HAP-1 (cell line): Measurements from ENCODE around the gene HDGF.
A peak's percentile ranks its signal among the peaks of the same experiment; 100 is the strongest.

ENCODE experiments used
- DNase-seq, 2 experiments: peaks; one replicate each; pipeline ENCODE4 v3.0.0-alpha.2; 2016 to 2020; ENCODE audit warnings: low spot score in 2 of 2
- H3K27me3 ChIP-seq: fragments of 250-450 bp; sonication (Bioruptor Pico); 2 replicates; pipeline ENCODE4 v1.5.1; 2020; ENCODE audit warnings: low read depth, mild to moderate bottlenecking, moderate library complexity
- H3K36me3 ChIP-seq: fragments of 250-450 bp; sonication (Bioruptor Pico); replicated peaks from 2 replicates; pipeline ENCODE4 v1.5.1; 2020; ENCODE audit warnings: mild to moderate bottlenecking
- H3K4me1 ChIP-seq: fragments of 250-450 bp; sonication (Bioruptor Pico); 2 replicates; pipeline ENCODE4 v1.5.1; 2020; ENCODE audit warnings: mild to moderate bottlenecking
- H3K4me3 ChIP-seq: fragments of 250-450 bp; sonication (Bioruptor Pico); 2 replicates; pipeline ENCODE4 v1.5.1; 2020; ENCODE audit warnings: mild to moderate bottlenecking, moderate library complexity
- H3K9me3 ChIP-seq: fragments of 250-450 bp; sonication (Bioruptor Pico); 2 replicates; pipeline ENCODE4 v1.5.1; 2020; ENCODE audit warnings: mild to moderate bottlenecking, moderate library complexity
- in situ Hi-C: fragments of 300-500 bp; cut with MboI; formaldehyde crosslinking; loops from 3 replicates; pipeline ENCODE4 v1.14.3; 2020; ENCODE audit warnings: low sequenced_read_pairs, inconsistent platforms, mixed read lengths

The HDGF gene

GRCh38 chr1:156700736-156701531, 50.5 kb downstream of the HDGF start:
- H3K27me3 ChIP-seq, result no peaks in the 10 kb centered on the region
- no peak for DNase-seq
- no peak overlapping the region for H3K4me3 ChIP-seq
- no peaks in the 10 kb centered on the region; the same call in none of the 2 replicates for H3K36me3 ChIP-seq
- H3K4me1 ChIP-seq, result peaks cover 6% of the 10 kb centered on the region
- in situ Hi-C loops, result no loop called here
- H3K9me3 ChIP-seq, result no peaks in the 10 kb centered on the region

- peaks cover under 1% of the 10 kb centered on the region for H3K4me1 ChIP-seq
- no peaks in the 10 kb centered on the region; the same call in none of the 2 replicates for H3K36me3 ChIP-seq
- H3K4me3 ChIP-seq, result no peak overlapping the region
- no peaks in the 10 kb centered on the region for H3K27me3 ChIP-seq
- in situ Hi-C loops, result no loop called here
- no peak for DNase-seq
- no peaks in the 10 kb centered on the region for H3K9me3 ChIP-seq
Measured at GRCh38 chr1:156698995-156699394, 52.5 kb downstream of the HDGF start.

GRCh38 chr1:156697481-156697880, 54.0 kb downstream of the HDGF start:
- H3K4me1 ChIP-seq, result peaks cover 15% of the 10 kb centered on the region
- in situ Hi-C loops, result no loop called here
- DNase-seq, result no peak
- no peaks in the 10 kb centered on the region; the same call in none of the 2 replicates for H3K36me3 ChIP-seq
- H3K27me3 ChIP-seq, result no peaks in the 10 kb centered on the region
- no peaks in the 10 kb centered on the region for H3K9me3 ChIP-seq
- H3K4me3 ChIP-seq, result no peak overlapping the region

- in situ Hi-C loops, result no loop called here
- Histone ChIP-seq H3K36me3 (no peaks in the 10 kb centered on the region; the same call in none of the 2 replicates), H3K4me3 (no peak overlapping the region), H3K4me1 (peaks cover 17% of the 10 kb centered on the region), H3K27me3 (no peaks in the 10 kb centered on the region), H3K9me3 (no peaks in the 10 kb centered on the region)
- no peak for DNase-seq
Measured at GRCh38 chr1:156696755-156697154, 54.7 kb downstream of the HDGF start.

GRCh38 chr1:156694690-156694962, 56.8 kb downstream of the HDGF start:
- in situ Hi-C loops, result no loop called here

GRCh38 chr1:156693848-156694689, 57.4 kb downstream of the HDGF start:
- H3K36me3 ChIP-seq, result no peaks in the 10 kb centered on the region
- in situ Hi-C loops, result no loop called here
- H3K9me3 ChIP-seq, result no peaks in the 10 kb centered on the region
- peak in 1 of 2 experiments; percentile 1 for DNase-seq
- H3K4me3 ChIP-seq, result no peak overlapping the region
- H3K27me3 ChIP-seq, result no peaks in the 10 kb centered on the region
- peaks cover 25% of the 10 kb centered on the region for H3K4me1 ChIP-seq

More at GRCh38 chr1:156694690-156694962, 56.8 kb downstream of the HDGF start:
- H3K36me3 ChIP-seq, result no peaks in the 10 kb centered on the region; the same call in 1 of the 2 replicates
- no peaks in the 10 kb centered on the region for H3K9me3 ChIP-seq
- H3K4me3 ChIP-seq, result no peak overlapping the region
- no peaks in the 10 kb centered on the region for H3K27me3 ChIP-seq
- H3K4me1 ChIP-seq, result peaks cover 21% of the 10 kb centered on the region
- DNase-seq, result no peak

- peak; percentile 62 to 87 for DNase-seq
- in situ Hi-C loops, result no loop called here
- no peaks in the 10 kb centered on the region for H3K27me3 ChIP-seq
- no peaks in the 10 kb centered on the region for H3K36me3 ChIP-seq
- no peak overlapping the region for H3K4me3 ChIP-seq
- no peaks in the 10 kb centered on the region for H3K9me3 ChIP-seq
- peaks cover 28% of the 10 kb centered on the region for H3K4me1 ChIP-seq
Measured at GRCh38 chr1:156692925-156693847, 58.3 kb downstream of the HDGF start.

- Histone ChIP-seq H3K4me3 (no peak overlapping the region), H3K36me3 (no peaks in the 10 kb centered on the region), H3K4me1 (peaks cover 28% of the 10 kb centered on the region), H3K27me3 (no peaks in the 10 kb centered on the region), H3K9me3 (no peaks in the 10 kb centered on the region)
- in situ Hi-C loops, result no loop called here
- peak in 1 of 2 experiments; percentile 2 for DNase-seq
Measured at GRCh38 chr1:156692441-156692924, 59.0 kb downstream of the HDGF start.
